GM10266 (cell line): ENCODE results near the gene KCNJ15.

Experiments
- DNase-seq: peaks from one replicate; pipeline ENCODE4 v3.0.0; 2012; ENCODE audit errors: extremely low spot score
- TF ChIP-seq, protein P1 (sequence below): IDR thresholded peaks from 2 replicates; pipeline ENCODE4 v1.5.1; 2012; ENCODE audit warnings: mild to moderate bottlenecking, low read depth; ENCODE audit not compliant: control insufficient read depth, insufficient read depth; ENCODE audit errors: missing control alignments

KCNJ15 gene

GRCh38 chr21:38236232-38236631 lies 20.6 kb upstream of the KCNJ15 start:
- TF ChIP-seq, protein P1, sequence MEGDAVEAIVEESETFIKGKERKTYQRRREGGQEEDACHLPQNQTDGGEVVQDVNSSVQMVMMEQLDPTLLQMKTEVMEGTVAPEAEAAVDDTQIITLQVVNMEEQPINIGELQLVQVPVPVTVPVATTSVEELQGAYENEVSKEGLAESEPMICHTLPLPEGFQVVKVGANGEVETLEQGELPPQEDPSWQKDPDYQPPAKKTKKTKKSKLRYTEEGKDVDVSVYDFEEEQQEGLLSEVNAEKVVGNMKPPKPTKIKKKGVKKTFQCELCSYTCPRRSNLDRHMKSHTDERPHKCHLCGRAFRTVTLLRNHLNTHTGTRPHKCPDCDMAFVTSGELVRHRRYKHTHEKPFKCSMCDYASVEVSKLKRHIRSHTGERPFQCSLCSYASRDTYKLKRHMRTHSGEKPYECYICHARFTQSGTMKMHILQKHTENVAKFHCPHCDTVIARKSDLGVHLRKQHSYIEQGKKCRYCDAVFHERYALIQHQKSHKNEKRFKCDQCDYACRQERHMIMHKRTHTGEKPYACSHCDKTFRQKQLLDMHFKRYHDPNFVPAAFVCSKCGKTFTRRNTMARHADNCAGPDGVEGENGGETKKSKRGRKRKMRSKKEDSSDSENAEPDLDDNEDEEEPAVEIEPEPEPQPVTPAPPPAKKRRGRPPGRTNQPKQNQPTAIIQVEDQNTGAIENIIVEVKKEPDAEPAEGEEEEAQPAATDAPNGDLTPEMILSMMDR, result no peak
- DNase-seq, result no peak

GRCh38 chr21:38239672-38240071 lies 17.1 kb upstream of the KCNJ15 start:
- TF ChIP-seq, protein P1, result no peak

GRCh38 chr21:38240129-38240528 lies 16.7 kb upstream of the KCNJ15 start:
- no peak for DNase-seq
- TF ChIP-seq, protein P1, result no peak

More at GRCh38 chr21:38239672-38240071, 17.1 kb upstream of the KCNJ15 start:
- no peak for DNase-seq

DNA sequence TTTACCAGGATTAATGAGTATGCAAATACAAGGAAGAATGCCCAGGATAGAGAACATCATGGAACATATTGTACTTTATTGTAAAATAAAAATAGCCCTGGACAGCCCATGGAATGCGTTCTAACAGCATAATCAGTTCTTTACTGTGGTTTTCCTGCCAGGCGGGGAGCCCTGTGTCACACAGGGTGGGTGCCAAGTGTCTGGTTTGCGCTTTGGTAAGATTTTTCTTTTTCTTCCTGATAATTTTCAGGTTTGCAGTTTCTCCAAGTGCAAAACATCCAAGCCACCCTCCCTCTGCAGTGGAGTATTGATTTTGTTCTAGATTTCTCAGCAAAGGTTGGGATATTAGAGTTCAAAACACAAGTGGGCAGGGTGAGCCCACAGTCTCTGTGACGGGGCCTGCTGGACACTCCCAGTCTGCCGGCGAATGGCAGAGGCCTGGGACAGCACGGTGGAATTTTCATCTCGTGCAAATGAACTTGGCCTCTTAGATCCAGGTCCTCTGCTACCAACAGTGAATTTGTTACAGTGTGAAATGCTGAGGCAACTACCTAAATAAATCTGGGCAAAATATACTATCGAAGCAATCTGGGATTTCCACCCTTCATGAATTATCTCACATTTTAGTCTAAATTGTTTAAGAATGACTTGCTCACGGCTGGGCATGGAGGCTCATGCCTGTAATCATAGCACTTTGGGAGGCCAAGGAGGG lies 15.6 kb upstream of the KCNJ15 start:
- no peak for DNase-seq
- TF ChIP-seq, protein P1, result no peak

- TF ChIP-seq, protein P1, result no peak
- DNase-seq, result no peak
Measured at GRCh38 chr21:38242061-38242460, 14.7 kb upstream of the KCNJ15 start.

- TF ChIP-seq, protein P1, result no peak
- peak; percentile 20 for DNase-seq
Measured at GRCh38 chr21:38243732-38244406, 12.9 kb upstream of the KCNJ15 start.

DNA sequence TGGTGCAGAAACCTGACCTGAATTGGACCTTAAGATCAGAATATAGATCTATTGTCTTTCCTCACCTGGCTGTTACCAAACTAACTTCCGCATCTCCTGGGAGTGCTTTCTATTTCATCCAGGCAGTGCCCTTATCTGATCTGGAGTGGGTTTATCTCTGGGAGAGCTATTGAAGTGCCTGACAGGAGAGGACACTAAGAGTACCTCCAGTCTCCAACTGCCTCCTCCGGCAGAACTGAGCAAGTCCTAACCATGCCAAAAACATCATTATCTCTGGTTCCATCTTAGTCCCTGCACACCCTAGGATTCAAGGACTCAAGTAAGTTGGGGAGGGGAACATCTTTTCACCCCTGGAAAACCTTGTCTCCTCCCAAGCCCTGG lies 12.4 kb upstream of the KCNJ15 start:
- TF ChIP-seq, protein P1, result no peak
- DNase-seq, result no peak
